K562 (cell line): Measurements from ENCODE around the gene RPL39L.

Experiments used
- ATF1 ChIP-seq, 2 experiments: fragments of 450-650 bp in 1 of 2; IDR thresholded peaks; 2 replicates each; pipeline ENCODE4 v1.6.1; 2016; ENCODE audit warnings: missing compliant biosample characterization in 1 of 2, missing genetic modification characterization in 1 of 2
- ATF2 ChIP-seq: sonication (generic); formaldehyde crosslinking; IDR thresholded peaks from 2 replicates; pipeline ENCODE4 v1.8.1; 2022; ENCODE audit warnings: missing genetic modification reagents
- CTCF ChIP-seq, 3 experiments: IDR thresholded peaks in 2 of 3; conservative IDR thresholded peaks in 1 of 3; 2 replicates each; pipeline ENCODE4 v1.5.1; 2011 to 2012; ENCODE audit warnings: low read length in 3 of 3, mild to moderate bottlenecking in 3 of 3, control low read depth in 2 of 3, improper control_type of control experiment in 1 of 3, inconsistent platforms in 1 of 3, low read depth in 1 of 3, mixed read lengths in 1 of 3, moderate library complexity in 1 of 3; ENCODE audit not compliant: insufficient read depth in 2 of 3
- DMBX1 ChIP-seq: fragments of 250-450 bp; sonication (Bioruptor Pico); IDR thresholded peaks from 2 replicates; pipeline ENCODE4 v1.8.0; 2022; ENCODE audit warnings: inconsistent platforms, mild to moderate bottlenecking, moderate library complexity, borderline replicate concordance
- GATAD2A ChIP-seq: fragments of 450-650 bp; IDR thresholded peaks from 2 replicates; pipeline ENCODE4 v1.6.1; 2017
- MAX ChIP-seq: sonication (generic); formaldehyde crosslinking; IDR thresholded peaks from 2 replicates; pipeline ENCODE4 v1.9.0; 2022; ENCODE audit warnings: mild to moderate bottlenecking, missing genetic modification reagents
- RUNX1 ChIP-seq: sonication (generic); IDR thresholded peaks from 2 replicates; pipeline ENCODE4 v1.6.1; 2016; ENCODE audit warnings: antibody characterized with exemption, low read depth
- SNRNP70 ChIP-seq: fragments of 200-400 bp; formaldehyde crosslinking; optimal IDR thresholded peaks from 2 replicates; pipeline ENCODE3; 2017; ENCODE audit warnings: low read depth, low read length
- THAP7 ChIP-seq: fragments of 250-450 bp; sonication (Bioruptor Pico); IDR thresholded peaks from 2 replicates; pipeline ENCODE4 v1.5.0; 2021

- TF ChIP-seq CTCF (IDR thresholded peaks at IDR 0.05 in 2 of 3, conservative IDR thresholded peaks at IDR 0.05 in 1 of 3; ENCODE audit: insufficient read depth in 2 of 3, low read depth in 1 of 3, low read length in 3 of 3) (no peak), MAX (CRISPR knock-in tag) (no peak), DMBX1 (CRISPR knock-in tag) (no peak), RUNX1 (no peak), GATAD2A (no peak), ATF2 (CRISPR knock-in tag) (no peak), SNRNP70 (no peak), ATF1 (CRISPR knock-in tag; IDR thresholded peaks at IDR 0.05) (no peak), ATF1 (tag; IDR thresholded peaks at IDR 0.05) (no peak), THAP7 (CRISPR knock-in tag) (no peak)
Measured at GRCh38 chr3:187172929-187173328, 33.6 kb upstream of the RPL39L start.
